Measurements from ENCODE around the gene ZBED5. TPM values are rescaled to one million over a fixed set of nuclear protein-coding genes. Genes with fewer than 3 reads are reported as not detected.

The ZBED5 gene
- total and polyA plus RNA-seq, 9 of the 15 experiments (the other 6 are each of a cell fraction or from before 2014, with no cell fraction given), result 12.4 to 70.7 (median 26.8) TPM

- TF ChIP-seq MITF (IDR thresholded peaks at IDR 0.05), result no peak
- TF ChIP-seq SREBF1 (IDR thresholded peaks at IDR 0.05; ENCODE audit: borderline replicate concordance, low read depth, low read length), result no peak
- no peak for TF ChIP-seq PTTG1 (tag; IDR thresholded peaks at IDR 0.05; ENCODE audit: low read depth)
- TF ChIP-seq ETV5 (CRISPR knock-in tag; IDR thresholded peaks at IDR 0.05; ENCODE audit: low read depth), result no peak
- TF ChIP-seq E2F3 (CRISPR knock-in tag; IDR thresholded peaks at IDR 0.05), result no peak
- TF ChIP-seq NCOA6 (IDR thresholded peaks at IDR 0.05), result 0 out of 2 replicates have a peak, but pooled peaks have one; percentile 38
- TF ChIP-seq ZSCAN29 (IDR thresholded peaks at IDR 0.05), result no peak
- TF ChIP-seq TRIM24 (IDR thresholded peaks at IDR 0.05), result peak in 1 of 2 experiments; percentile 59; a peak in 3 of 4 replicates
- TF ChIP-seq TCF7 (IDR thresholded peaks at IDR 0.05; ENCODE audit: borderline replicate concordance), result no peak; the same call in 1 of the 2 replicates
- TF ChIP-seq NKRF (IDR thresholded peaks at IDR 0.05; ENCODE audit: borderline replicate concordance), result no peak
- no peak for TF ChIP-seq SMC3 (conservative IDR thresholded peaks at IDR 0.05; ENCODE audit: insufficient read depth, low read depth, low read length)
- peak; percentile 65; the same call in 1 of the 2 replicates for TF ChIP-seq NFRKB (IDR thresholded peaks at IDR 0.05; ENCODE audit: low read depth)
- no peak for TF ChIP-seq ZKSCAN3 (CRISPR knock-in tag; IDR thresholded peaks at IDR 0.05)
- no peak; a peak in 1 of 6 replicates for TF ChIP-seq ZBTB11 (CRISPR knock-in tag; IDR thresholded peaks at IDR 0.05)
- TF ChIP-seq ZNF384 (IDR thresholded peaks at IDR 0.05; ENCODE audit: low read depth, low read length), result no peak
- no peak for TF ChIP-seq ZNF140 (CRISPR knock-in tag; IDR thresholded peaks at IDR 0.05)
- TF ChIP-seq ZNF280A (IDR thresholded peaks at IDR 0.05; ENCODE audit: low read depth, partially characterized antibody), result no peak
- no peak; a peak in 1 of 4 replicates for TF ChIP-seq SIN3A (IDR thresholded peaks at IDR 0.05; ENCODE audit: borderline replicate concordance in 2 of 2, control insufficient read depth in 1 of 2, low read depth in 2 of 2, low read length in 2 of 2)
- no peak for TF ChIP-seq ZZZ3 (IDR thresholded peaks at IDR 0.05)
Observed at GRCh38 chr11:10899121-10899830, 41.4 kb upstream of the ZBED5 start (continued).
